ENCODE measurements around the gene DHX40. TPM values are rescaled to one million over a fixed set of nuclear protein-coding genes. Genes with fewer than 3 reads are reported as not detected.

The DHX40 gene
- total RNA-seq, 1 experiment from 2014 or later: 32.7 TPM

DNA sequence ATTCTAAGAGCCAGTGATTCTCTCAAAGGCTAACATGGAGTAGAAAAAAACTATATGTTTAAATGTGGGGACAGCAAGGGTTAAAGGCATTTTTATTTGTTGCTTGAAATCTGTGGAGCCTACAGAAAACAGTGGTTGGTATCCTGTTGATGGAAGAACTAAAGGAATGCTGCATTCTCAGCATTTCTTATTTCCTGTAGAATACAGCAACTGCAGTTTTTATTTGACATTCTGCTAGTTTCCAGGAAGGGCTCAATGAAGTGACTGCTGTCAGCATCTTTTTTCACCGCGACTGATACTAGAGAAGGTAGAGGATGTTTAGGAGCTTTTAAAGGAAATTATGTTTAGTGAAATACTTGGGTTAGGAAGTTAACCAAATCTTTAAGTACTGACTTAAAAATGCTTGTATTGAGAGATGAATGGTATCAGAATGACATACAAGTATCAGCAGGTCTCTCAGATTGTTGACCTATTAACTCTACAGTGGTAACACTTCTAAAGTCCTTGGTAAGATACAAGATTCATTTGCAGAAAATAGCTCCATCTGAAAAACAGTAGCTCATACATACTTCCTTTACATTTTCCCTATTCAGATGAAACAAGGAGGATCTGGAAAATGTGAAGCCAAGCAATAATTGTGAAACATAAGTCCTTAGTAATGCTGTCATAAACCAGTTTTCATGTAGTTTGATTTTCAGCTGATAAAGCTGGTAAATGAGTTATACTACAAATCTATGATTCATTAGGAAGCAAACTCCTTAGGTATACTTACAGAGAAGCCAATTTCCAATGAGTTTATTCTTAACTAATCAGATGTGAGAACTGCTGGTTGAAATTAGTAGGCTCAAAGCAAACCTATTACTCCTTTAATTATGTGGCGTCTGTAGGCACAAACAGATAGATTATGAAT lies 69.5 kb downstream of the DHX40 start:
- Mint-ChIP-seq H3K9me3 (ENCODE audit: unreplicated experiment) (no peaks in the 10 kb centered on the region), H3K4me1 (ENCODE audit: low read depth, unreplicated experiment) (peaks cover 7% of the 10 kb centered on the region), H3K27me3 (ENCODE audit: insufficient read depth, unreplicated experiment) (no peaks in the 10 kb centered on the region), H3K27ac (ENCODE audit: unreplicated experiment) (no peak overlapping the region), H3K4me3 (ENCODE audit: unreplicated experiment) (no peak overlapping the region), H3K36me3 (ENCODE audit: insufficient read depth, unreplicated experiment) (peaks cover 31% of the 10 kb centered on the region)
- no peak for TF ChIP-seq CTCF (IDR thresholded peaks at IDR 0.05; ENCODE audit: insufficient read depth in 1 of 2, low read depth in 1 of 2, low read length in 1 of 2, severe bottlenecking in 1 of 2, unreplicated experiment in 1 of 2)
- H3K36me3 ChIP-seq (ENCODE audit: control insufficient read depth, insufficient read depth, low read length): no peaks in the 10 kb centered on the region
- no peaks in the 10 kb centered on the region for H3K27me3 ChIP-seq (replicated peaks; ENCODE audit: control insufficient read depth, insufficient read depth, low read length)
- BruUV-seq (replicated peaks): no TSS peak
- CTCF ChIA-PET: no interaction called here
- no peak for DNase-seq
- no peaks in the 10 kb centered on the region; the same call in 1 of the 2 replicates for H3K4me1 ChIP-seq
- POLR2A ChIA-PET: no interaction called here
- no peak overlapping the region for H3K4me3 ChIP-seq (ENCODE audit: low read depth, low read length)
- intact Hi-C loops (cut with micrococcal nuclease; ENCODE audit: unreplicated experiment): no loop called here
- no peaks in the 10 kb centered on the region for H3K9me3 ChIP-seq

GRCh38 chr17:59637611-59638310 lies 72.4 kb downstream of the DHX40 start:
- no peak for DNase-seq
- Histone ChIP-seq H3K36me3 (ENCODE audit: control insufficient read depth, insufficient read depth, low read length) (no peaks in the 10 kb centered on the region), H3K4me1 (peaks cover 8% of the 10 kb centered on the region; the same call in 1 of the 2 replicates), H3K9me3 (no peaks in the 10 kb centered on the region), H3K4me3 (ENCODE audit: low read depth, low read length) (no peak overlapping the region), H3K27me3 (replicated peaks; ENCODE audit: control insufficient read depth, insufficient read depth, low read length) (no peaks in the 10 kb centered on the region)
- Mint-ChIP-seq H3K9me3 (ENCODE audit: unreplicated experiment) (no peaks in the 10 kb centered on the region), H3K4me3 (ENCODE audit: unreplicated experiment) (no peak overlapping the region), H3K27me3 (ENCODE audit: insufficient read depth, unreplicated experiment) (no peaks in the 10 kb centered on the region), H3K36me3 (ENCODE audit: insufficient read depth, unreplicated experiment) (peaks cover 22% of the 10 kb centered on the region), H3K27ac (ENCODE audit: unreplicated experiment) (no peak overlapping the region), H3K4me1 (ENCODE audit: low read depth, unreplicated experiment) (peaks cover 17% of the 10 kb centered on the region)
- intact Hi-C loops (cut with micrococcal nuclease; ENCODE audit: unreplicated experiment): no loop called here
- ChIA-PET CTCF (interaction anchor here (0.6 kb wide), 1 partner anchor 910 kb away, joined by 3 read pairs; no protein-coding TSS in a partner anchor), POLR2A (interaction anchor here (1.1 kb wide), 1 partner anchor 18 kb away, joined by 10 read pairs; the partner anchor contains the start of gene CLTC)
- TF ChIP-seq CTCF (IDR thresholded peaks at IDR 0.05; ENCODE audit: insufficient read depth in 1 of 2, low read depth in 1 of 2, low read length in 1 of 2, severe bottlenecking in 1 of 2, unreplicated experiment in 1 of 2): no peak
- BruUV-seq (replicated peaks): no TSS peak

GRCh38 chr17:59638553-59638952 lies 73.1 kb downstream of the DHX40 start:
- BruUV-seq (replicated peaks): no TSS peak
- peaks cover 23% of the 10 kb centered on the region for H3K4me1 Mint-ChIP-seq (ENCODE audit: low read depth, unreplicated experiment)
- no peaks in the 10 kb centered on the region for H3K9me3 ChIP-seq
- intact Hi-C loops (cut with micrococcal nuclease; ENCODE audit: unreplicated experiment): no loop called here
- H3K27me3 Mint-ChIP-seq (ENCODE audit: insufficient read depth, unreplicated experiment): no peaks in the 10 kb centered on the region
- no peaks in the 10 kb centered on the region for H3K27me3 ChIP-seq (replicated peaks; ENCODE audit: control insufficient read depth, insufficient read depth, low read length)
- ChIA-PET POLR2A (interaction anchor here (1.1 kb wide), 1 partner anchor 19 kb away, joined by 10 read pairs; the partner anchor contains the start of gene CLTC), CTCF (no interaction called here)
- no peak for DNase-seq
- H3K4me3 ChIP-seq (ENCODE audit: low read depth, low read length): no peak overlapping the region
- no peaks in the 10 kb centered on the region for H3K9me3 Mint-ChIP-seq (ENCODE audit: unreplicated experiment)
- no peak overlapping the region for H3K27ac Mint-ChIP-seq (ENCODE audit: unreplicated experiment)
- no peak for TF ChIP-seq CTCF (IDR thresholded peaks at IDR 0.05; ENCODE audit: insufficient read depth in 1 of 2, low read depth in 1 of 2, low read length in 1 of 2, severe bottlenecking in 1 of 2, unreplicated experiment in 1 of 2)
- peaks cover 22% of the 10 kb centered on the region for H3K36me3 Mint-ChIP-seq (ENCODE audit: insufficient read depth, unreplicated experiment)
- no peak overlapping the region for H3K4me3 Mint-ChIP-seq (ENCODE audit: unreplicated experiment)
- peaks cover 8% of the 10 kb centered on the region; the same call in 1 of the 2 replicates for H3K4me1 ChIP-seq
- no peaks in the 10 kb centered on the region for H3K36me3 ChIP-seq (ENCODE audit: control insufficient read depth, insufficient read depth, low read length)

All from Caco-2 (cell line).